Stimulated activated naive CD8-positive, alpha-beta T cell treated with anti-CD3 and anti-CD28 coated beads, Interleukin-15, Interleukin-2, amounts not matched to agents 100 U/mL and 50 U/mL, for 24 hours (primary cell): ENCODE data around the gene SCGB3A1.

Experiments
- ATAC-seq: fragments of 150-1000 bp; cut with Tn5 transposase; one replicate; pipeline ENCODE4 v1.10.0; 2021
- DNase-seq: peaks from one replicate; pipeline ENCODE4 v3.0.0; 2021

SCGB3A1 gene

DNA sequence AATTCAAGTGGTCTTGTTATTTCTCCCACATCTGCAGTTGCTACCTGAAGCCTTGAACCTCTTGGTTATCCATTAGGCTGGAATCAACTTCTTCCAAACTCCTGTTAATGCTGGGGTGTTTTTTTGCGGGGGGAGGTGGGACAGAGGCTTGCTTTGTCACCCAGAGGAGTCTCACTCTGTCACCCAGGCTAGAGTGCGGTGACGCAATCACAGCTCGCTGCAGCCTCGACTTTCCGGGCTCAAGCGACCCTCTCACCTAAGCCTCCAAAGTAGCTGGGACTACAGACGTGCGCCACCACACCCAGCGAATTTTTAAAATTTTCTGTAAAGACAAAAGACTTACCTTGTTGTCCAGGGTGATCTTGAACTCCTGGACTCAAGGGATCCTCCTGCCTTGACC, 4.4 kb downstream of the SCGB3A1 start:
- DNase-seq (no peak), ATAC-seq (no peak)

DNA sequence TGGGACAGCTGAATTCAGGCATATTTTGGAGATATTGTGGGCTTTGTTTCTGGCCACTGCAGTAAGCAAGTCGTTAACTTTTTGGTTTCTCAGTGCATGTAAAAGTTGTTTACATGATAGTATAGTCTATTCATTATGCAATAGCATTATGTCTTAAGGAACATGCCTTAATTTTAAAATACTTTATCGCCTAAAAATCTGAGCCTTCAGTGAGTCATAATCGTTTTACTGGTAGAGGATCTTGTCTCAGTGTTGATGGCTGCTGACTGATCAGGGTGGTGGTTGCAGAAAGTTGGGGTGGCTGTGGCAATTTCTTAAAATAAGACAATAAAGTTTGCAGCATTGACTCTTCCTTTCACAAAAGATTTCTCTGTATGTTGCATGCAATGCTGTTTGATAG, 5.1 kb downstream of the SCGB3A1 start:
- DNase-seq (no peak), ATAC-seq (no peak)

DNA sequence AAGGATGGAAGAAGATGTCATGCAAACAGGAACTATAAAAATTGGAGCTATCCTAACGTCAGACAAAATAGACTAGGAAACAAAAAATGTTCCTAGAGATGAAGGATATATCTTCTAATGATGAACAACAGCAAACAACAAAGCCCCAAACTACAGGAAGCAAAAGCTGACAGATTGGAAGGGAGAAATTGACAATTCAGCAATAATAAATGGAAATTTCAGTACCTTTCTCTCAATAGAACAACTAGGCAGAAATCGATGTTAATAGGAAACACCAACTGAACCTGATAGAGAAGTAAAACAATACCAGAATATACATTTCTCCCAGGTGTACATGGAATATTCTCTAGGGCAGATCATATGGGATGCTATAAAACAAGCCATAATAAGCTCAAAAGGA, 7.6 kb downstream of the SCGB3A1 start:
- ATAC-seq (no peak), DNase-seq (no peak)

DNA sequence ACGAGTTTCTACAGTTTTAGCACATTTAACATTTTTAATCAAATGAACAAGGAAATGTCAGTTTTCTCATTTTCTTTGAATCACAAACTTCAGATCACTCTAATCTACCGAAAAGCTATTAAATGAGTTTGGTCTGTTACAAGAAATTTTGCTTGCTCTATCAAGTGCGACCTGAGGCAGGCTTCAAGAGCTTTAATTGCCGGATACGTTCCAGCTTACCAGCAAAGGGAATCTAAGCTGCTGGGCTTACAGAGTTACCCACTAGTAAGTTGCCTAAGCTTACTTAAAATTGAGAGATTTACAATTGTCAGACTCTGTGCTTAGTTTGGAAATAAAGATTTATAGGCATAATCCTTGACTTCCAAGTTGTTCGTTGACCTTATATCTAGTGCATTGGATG, 10.6 kb downstream of the SCGB3A1 start:
- ATAC-seq (no peak), DNase-seq (no peak)

DNA sequence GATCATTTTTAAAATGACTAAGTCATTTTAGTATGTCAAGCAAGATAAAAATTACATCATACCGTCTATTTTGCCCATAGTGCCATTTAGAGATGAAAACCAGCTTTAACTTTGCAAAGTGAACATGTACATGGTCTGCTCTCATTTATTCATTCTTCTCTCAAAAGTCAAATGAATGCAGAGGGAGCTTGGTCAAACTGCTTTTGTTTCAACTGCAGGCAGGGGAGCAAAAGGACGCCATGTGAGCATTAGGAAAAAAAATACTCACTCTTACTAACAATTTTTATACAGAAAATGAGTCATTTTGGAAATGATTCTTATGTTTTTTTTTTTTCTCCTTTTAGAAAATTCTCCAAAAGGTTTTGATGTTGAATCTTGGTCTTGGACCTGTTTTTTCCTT, 15.7 kb downstream of the SCGB3A1 start:
- no peak for ATAC-seq
- DNase-seq: no peak

DNA sequence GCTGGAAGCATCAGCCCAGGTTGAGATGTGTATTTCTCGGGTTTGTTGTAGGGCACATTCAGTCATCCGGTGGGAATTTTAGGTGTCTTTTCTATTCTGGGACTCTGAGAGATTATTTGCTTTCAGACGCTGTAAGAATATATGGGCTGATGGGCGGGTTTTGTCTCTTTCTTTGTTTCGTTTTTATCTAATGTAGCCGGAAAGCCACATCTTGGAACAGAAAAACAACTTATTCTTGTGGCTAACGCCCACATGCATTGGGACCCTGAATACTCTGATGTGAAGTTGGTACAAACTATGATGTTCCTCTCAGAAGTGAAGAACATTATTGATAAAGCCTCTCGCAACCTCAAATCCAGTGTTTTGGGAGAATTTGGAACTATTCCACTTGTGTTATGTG, 22.4 kb downstream of the SCGB3A1 start:
- no peak for DNase-seq
- peak; percentile 19 for ATAC-seq

DNA sequence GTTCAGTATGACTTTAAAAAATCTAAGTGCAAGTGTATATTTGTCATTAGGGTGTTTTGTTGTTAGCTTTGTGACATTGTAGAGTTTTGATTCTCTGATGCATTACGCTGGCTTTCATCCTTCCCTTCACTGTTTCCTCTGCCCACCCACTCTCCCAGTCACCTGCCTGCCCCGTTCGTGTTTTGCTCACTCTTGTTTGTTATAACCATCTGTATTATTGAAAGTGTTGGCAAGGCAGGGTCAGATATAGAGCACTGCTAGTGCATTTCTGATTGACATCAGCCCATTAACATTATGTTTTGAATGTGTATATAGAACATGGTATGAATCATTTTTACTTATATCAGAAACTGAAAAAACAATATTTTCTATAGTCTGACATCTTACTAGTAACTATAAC, 27.3 kb downstream of the SCGB3A1 start:
- DNase-seq (no peak), ATAC-seq (no peak)

DNA sequence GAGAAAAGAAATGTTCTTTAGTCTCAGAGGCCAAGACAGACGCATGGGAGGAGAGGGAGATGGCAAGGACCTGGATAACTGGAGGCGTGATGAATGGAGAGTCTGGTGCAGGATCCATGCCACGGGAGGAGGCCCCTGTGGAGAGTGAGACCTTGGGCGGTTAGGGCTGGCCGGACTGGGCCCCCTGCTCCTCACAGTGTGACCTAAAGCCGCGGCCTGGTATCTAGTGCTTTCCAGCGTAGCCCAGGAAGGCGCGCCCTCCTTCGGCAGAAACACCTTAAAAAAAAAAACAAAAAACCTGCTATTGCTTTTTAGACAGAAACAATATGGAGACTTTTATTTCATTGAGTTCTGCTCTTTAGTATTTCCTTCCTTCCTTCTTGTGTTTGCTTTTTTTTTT, 33.1 kb downstream of the SCGB3A1 start:
- DNase-seq (no peak), ATAC-seq (no peak)

DNA sequence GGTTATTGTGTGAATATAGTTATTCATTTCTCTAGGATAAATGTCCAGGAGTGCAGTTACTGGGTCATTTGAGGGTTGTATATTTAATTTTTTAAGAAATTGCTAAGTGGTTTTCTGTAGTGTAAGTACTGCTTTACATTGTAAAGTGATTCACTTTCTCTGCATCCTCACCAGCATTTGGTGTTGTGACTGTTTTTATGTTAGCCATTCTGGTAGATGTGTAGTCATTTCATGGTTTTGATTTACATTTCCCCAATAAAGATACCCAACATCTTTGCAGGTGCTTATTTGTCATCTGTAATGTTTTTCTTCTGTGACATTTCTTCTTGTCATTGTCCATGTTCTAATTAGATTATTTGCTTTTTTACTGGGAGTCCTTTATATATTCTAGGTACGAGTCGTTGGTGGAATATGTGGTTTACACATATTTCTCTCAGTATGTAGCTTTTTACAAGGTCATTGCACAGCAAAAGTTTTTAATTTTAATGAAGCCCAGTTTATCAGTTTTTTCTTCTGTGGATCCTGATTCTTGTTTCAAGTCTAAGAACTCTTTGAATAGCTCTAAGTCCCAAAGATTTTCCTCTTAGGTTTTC, 34.0 kb downstream of the SCGB3A1 start:
- DNase-seq: no peak
- peak; percentile 57 for ATAC-seq

DNA sequence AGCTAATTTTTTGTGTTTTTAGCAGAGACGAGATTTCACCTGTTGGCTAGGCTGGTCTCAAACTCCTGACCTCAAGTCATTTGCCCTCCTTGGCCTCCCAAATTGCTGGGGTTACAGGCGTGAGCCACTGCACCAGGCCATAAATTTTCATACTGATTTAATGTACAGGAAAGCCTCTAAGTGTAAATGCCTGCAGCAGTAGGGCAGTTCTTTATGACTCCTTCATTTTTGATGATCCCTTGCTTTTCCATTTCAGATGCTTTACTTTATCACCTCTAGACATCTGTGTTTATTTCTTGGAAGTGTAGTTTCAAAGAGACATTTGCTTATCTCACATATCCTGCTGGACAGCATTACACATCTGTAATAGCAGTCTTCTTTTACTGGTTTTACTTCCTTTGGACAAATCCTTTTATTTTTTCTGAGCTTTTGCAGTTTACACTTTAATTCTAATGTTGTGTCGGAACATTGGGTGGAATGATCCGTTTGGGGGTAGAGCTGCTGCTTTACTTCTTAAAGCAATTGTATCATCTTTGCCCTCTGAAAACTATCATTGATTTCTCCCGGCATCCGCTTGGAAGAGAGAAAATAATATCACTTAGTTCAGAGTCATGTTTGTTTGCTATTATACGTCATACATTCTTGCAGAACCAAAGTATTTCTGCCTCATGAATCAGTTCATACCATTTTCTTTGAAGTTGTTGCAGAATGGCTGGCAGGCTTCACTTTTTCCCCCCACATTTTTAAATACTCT, 36.0 kb downstream of the SCGB3A1 start:
- ATAC-seq (no peak), DNase-seq (no peak)

DNA sequence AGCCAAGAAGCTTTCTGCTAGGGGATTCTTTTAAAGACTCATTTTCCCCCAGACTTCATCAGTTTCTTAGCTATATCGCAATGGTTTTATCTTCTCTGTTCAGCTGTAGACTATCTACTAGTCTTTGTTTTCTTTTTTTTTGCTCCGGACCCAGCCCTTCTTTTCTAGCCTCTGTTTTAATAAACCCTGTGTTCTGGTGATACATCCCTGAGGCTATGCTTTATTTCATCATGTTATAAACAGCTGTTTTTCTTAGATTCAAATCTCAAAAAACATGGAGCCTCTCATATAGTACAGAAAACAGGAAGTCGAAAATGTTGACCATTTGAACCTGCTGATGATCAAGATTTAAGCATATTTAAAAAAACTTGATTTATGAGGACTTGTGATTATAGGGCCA, 37.8 kb downstream of the SCGB3A1 start:
- ATAC-seq (no peak), DNase-seq (no peak)

DNA sequence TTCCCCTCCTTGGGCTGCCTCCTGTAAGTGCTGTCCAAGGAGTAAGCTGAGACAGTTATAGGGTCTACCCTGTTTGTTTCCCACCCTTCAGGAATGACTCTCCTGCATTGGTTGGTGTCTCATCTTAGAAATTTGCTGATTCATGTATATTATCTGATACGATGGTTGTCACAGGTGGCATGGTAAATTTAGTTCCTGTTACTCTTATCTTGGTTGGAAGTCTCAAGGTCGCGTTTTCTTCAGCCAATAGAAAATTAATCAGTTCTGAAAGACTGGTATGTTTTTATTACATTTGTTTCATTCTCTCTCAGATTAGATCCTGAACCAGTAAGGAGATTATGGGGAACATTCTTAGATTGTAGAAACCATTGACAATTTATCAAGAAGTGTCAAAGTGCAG, 42.7 kb downstream of the SCGB3A1 start:
- DNase-seq (no peak), ATAC-seq (no peak)

DNA sequence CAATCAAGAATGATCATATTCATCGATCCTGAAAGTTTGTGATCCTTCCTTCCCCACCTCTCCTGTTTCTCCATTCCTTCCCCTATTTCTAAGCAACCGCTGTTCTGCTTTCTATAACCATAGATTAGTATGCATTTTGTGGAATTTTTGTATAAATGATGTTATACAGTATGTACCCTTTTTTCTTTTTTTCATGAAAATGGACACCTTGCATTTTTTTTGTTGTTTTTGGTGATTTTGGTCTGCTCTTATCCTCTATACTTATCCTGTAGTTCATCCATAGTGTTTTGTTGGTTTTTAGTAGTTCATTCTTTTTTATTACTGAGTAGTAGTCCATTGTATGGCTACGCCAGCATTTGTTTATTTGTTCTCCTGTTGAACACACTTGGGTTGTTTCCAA, 46.1 kb downstream of the SCGB3A1 start:
- ATAC-seq (no peak), DNase-seq (no peak)

DNA sequence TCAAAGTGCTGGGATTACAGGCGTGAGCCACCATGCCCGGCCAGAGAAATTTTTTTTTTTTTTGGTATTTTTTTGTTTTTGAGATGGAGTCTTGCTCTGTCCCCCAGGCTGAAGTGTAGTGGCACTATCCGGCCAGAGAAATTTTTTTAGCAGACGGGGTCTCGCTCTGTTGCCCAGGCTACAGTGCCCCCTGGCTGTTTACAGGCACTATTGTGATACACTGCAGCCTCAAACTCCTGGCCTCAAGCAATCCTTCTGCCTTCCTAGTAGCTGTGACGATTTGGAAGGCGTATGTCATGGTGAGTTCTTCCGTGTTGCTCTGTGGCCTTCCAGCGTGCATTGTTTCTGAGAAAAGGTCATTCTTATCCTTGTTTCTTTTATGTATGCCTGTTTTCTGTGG, 49.6 kb downstream of the SCGB3A1 start:
- ATAC-seq (no peak), DNase-seq (no peak)
